GM19455 (cell line): Measurements from ENCODE around the gene COL5A2.

Experiments used
- ATAC-seq: cut with Tn5 transposase; IDR thresholded peaks from one replicate; pipeline ENCODE4 v1.9.1; 2021; ENCODE audit not compliant: unreplicated experiment

COL5A2 gene

DNA sequence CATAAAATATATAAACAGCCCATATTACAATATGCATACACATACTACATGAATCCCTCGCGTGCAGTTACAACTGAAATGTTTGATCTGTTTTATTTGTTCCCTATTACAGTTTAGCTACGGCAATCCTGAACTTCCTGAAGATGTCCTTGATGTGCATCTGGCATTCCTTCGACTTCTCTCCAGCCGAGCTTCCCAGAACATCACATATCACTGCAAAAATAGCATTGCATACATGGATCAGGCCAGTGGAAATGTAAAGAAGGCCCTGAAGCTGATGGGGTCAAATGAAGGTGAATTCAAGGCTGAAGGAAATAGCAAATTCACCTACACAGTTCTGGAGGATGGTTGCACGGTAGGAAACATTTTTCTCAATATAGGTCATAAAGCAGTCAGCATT, 169.0 kb downstream of the COL5A2 start:
- no peak for ATAC-seq

DNA sequence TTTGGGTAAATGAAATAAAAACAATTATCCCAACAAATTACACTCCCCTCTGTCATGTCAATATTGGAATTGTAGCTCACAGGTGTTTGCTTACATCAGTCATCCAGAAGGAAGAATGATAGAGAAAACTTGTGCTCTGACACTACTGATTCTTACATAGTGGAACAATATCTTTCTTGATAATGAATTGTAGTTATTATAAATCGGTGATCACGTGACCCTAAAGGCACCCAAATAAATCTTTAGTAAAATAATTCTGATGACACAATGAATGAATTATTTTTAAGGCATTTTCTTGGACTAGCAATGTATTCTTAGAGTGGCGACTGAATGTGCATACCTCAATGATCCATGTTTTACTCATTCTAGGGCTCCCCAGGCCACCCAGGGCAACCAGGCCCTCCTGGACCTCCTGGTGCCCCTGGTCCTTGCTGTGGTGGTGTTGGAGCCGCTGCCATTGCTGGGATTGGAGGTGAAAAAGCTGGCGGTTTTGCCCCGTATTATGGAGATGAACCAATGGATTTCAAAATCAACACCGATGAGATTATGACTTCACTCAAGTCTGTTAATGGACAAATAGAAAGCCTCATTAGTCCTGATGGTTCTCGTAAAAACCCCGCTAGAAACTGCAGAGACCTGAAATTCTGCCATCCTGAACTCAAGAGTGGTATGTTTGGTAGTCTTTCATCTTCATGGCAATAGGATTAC, 170.9 kb downstream of the COL5A2 start:
- no peak for ATAC-seq

DNA sequence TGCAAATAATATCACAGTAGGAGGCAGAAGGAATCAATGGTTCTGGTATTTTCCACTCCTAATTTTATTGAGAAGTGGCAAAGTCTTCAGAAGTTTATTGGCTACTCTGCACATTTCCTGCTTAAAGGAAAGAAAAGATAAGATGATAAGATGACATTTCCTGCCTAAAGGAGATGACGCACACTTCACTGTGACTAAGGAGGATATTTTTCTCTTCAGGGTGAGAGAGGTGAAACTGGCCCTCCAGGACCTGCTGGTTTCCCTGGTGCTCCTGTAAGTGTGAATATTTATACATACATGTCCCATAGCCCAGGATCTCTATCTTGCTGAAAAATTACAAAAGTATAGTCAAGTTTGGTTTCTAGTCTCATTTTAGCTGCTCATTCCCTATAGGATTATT, 177.5 kb downstream of the COL5A2 start:
- no peak for ATAC-seq

GRCh38 chr2:189000221-189000620, 179.3 kb downstream of the COL5A2 start:
- no peak for ATAC-seq

DNA sequence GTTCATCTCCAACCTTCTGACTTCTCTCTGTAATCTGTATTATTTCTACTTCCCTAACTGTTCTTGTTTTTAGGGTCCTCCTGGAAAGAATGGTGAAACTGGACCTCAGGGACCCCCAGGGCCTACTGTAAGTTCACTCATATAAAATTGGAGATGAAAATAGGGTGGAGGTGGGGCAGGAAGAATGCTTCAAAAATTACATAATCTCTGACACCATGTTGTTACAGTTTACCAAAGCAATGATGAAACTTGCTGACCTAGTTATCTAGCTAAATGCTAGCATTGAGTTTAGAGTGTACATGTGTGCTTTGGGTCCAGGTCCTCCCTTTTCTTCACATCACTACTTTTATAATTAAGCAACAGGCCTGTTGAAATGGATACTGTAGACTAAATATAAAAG, 182.3 kb downstream of the COL5A2 start:
- ATAC-seq = no peak

DNA sequence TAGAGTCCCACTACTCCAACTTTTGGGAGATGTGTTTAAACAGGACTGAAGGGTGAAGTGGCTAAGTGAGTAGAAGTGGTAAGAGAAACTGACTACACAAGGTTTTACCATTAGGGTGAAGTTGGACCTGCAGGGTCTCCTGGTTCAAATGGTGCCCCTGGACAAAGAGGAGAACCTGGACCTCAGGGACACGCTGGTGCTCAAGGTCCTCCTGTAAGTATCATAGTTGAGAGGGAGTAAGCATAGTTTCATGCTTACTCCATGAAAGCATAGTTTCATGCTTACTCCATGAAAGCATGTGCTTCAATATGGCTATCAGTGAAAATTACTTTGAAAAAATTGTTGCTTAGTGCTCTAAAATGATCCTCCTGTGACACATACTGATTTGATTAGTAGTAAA, 186.3 kb downstream of the COL5A2 start:
- ATAC-seq = no peak

DNA sequence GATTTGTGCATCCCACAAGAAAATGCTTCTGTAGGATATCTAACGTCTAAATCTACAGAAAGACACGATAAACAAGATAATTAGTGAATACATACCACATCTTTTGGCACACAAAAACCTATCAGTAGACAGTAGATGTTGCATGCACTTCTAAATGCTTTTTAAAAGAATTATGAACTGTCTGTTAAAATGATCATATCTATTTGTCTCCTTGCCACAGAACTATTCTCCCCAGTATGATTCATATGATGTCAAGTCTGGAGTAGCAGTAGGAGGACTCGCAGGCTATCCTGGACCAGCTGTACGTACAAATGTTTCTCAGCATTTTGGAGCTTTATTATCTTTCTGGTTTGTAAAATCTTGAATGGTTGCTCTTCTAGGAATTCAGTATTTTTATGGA, 192.7 kb downstream of the COL5A2 start:
- ATAC-seq = no peak

- ATAC-seq = no peak
Observed at GRCh38 chr2:188984680-188985079, 194.9 kb downstream of the COL5A2 start.

DNA sequence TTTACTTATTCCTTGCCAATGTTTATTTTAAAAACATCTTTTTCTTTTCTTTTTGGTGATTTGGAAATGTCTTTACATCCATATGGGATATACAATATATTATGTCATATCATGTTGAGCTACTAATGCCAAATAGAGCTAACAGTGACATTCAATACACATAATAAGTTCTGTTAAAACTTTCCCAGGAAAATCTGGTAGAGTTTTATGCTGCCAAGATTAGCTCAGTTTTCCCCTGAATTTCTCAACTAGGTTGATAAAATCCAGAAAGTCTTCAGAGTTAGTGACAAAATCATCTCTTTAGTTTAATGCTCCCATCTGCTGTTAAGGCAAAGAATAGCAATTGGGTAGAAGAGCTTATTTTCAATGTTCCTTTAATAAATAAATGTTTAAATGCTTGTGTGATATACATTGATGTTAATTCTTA, 195.5 kb downstream of the COL5A2 start:
- ATAC-seq = no peak

DNA sequence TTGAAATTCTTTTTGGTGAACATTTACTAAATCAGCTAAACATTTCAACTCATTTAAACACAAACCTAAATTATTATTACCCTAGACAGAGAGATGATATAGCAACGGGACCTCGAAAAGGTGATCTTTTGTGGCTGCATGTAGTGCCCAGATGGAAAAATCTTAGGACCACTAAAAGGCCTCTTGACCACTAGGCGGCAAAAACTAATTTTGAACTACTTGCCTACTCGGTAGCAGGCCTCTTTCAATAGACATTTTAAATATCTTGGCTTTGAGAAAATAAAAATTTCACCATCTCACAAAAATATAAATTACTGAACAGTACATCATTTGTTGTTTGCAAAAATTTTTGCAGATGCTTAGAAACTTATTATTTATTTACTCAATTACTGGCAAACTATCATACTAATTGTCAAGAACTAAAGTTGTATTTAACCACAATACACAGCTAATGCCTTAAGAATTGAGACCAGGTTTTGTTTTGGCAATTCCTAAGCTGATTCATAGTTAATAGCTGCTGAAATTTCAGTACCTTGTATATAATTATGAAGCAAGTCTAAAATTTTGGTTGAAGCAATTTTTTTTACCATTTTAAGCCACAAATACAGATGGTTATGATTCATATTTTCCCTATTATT, 196.0 kb downstream of the COL5A2 start:
- ATAC-seq = no peak
